DMS53 treated with DMSO at 0.1 percent for 48 hours (cell line): ENCODE results near the gene CDK2.

ENCODE experiments used
- DNase-seq: peaks from one replicate; lab custom pipeline; 2025; ENCODE audit not compliant: unreplicated experiment; lab: John Stamatoyannopoulos, UW

CDK2 gene

GRCh38 chr12:55937981-55938380, 28.6 kb upstream of the CDK2 start:
- no peak for DNase-seq

GRCh38 chr12:55938826-55939501, 27.7 kb upstream of the CDK2 start:
- DNase-seq, result no peak

GRCh38 chr12:55940065-55940732, 26.4 kb upstream of the CDK2 start:
- peak; percentile 76 for DNase-seq

- DNase-seq, result no peak
These were observed 24.6 kb upstream of the CDK2 start for GRCh38 chr12:55942055-55942454.

GRCh38 chr12:55942577-55943136, 24.0 kb upstream of the CDK2 start:
- DNase-seq, result no peak

GRCh38 chr12:55946553-55946952, 20.1 kb upstream of the CDK2 start:
- no peak for DNase-seq

- no peak for DNase-seq
These were observed 11.3 kb upstream of the CDK2 start for GRCh38 chr12:55955344-55955743.

- DNase-seq, result peak; percentile 18
These were observed 10.7 kb upstream of the CDK2 start for GRCh38 chr12:55955800-55956508.

GRCh38 chr12:55957106-55957859, 9.3 kb upstream of the CDK2 start:
- DNase-seq, result no peak

- DNase-seq, result no peak
These were observed 2.9 kb upstream of the CDK2 start for GRCh38 chr12:55963760-55964159.

- DNase-seq, result no peak
These were observed 1.4 kb upstream of the CDK2 start for GRCh38 chr12:55965240-55965639.

GRCh38 chr12:55965941-55966407, 656 bp upstream of the CDK2 start, which contains the start of gene PMEL:
TSS of gene PMEL (minus strand) at chr12:55966042. CDS start at chr12:55966011, 31 bp downstream.
- DNase-seq, result peak; percentile 44

GRCh38 chr12:55969356-55969755, 2.7 kb downstream of the CDK2 start:
- no peak for DNase-seq

GRCh38 chr12:55970775-55971174, 4.1 kb downstream of the CDK2 start:
- DNase-seq, result no peak

GRCh38 chr12:55972042-55972441, 5.4 kb downstream of the CDK2 start:
- no peak for DNase-seq

GRCh38 chr12:55972456-55972855, 5.8 kb downstream of the CDK2 start:
- DNase-seq, result no peak

- peak; percentile 39 for DNase-seq
These were observed 6.4 kb downstream of the CDK2 start for GRCh38 chr12:55972911-55973598.

GRCh38 chr12:55973599-55974307, 7.1 kb downstream of the CDK2 start, which contains the start of gene RAB5B:
TSS of gene RAB5B (plus strand) at chr12:55974078. CDS start at chr12:55986961, 12,883 bp downstream.
- peak; percentile 100 for DNase-seq

- peak; percentile 39 for DNase-seq
These were observed 7.7 kb downstream of the CDK2 start for GRCh38 chr12:55974308-55974730.
